HG02588 (cell line): ENCODE measurements around the gene SLC25A6.
A peak's percentile ranks its signal among the peaks of the same experiment; 100 is the strongest.
"Not testable (repeated sequence)": the region's sequence is repeated elsewhere in the genome, so short reads cannot be mapped to it uniquely, and the experiment has no call there.

ENCODE experiments used
- ATAC-seq: cut with Tn5 transposase; IDR thresholded peaks from one replicate; pipeline ENCODE4 v1.9.1; 2021; ENCODE audit warnings: mild to moderate bottlenecking, moderate library complexity; ENCODE audit not compliant: unreplicated experiment

The SLC25A6 gene

GRCh38 chrX:1416327-1416784, 24.4 kb upstream of the SLC25A6 start:
- ATAC-seq: no peak

GRCh38 chrX:1412551-1413161, 20.7 kb upstream of the SLC25A6 start:
- ATAC-seq: no peak

- ATAC-seq: no peak
Observed at GRCh38 chrX:1411326-1411725, 19.4 kb upstream of the SLC25A6 start.

GRCh38 chrX:1407035-1407434, 15.1 kb upstream of the SLC25A6 start:
- ATAC-seq: no peak

- not testable (repeated sequence) for ATAC-seq
Observed at GRCh38 chrX:1405769-1406168, 13.9 kb upstream of the SLC25A6 start.

- not testable (repeated sequence) for ATAC-seq
Observed at GRCh38 chrX:1403867-1404266, 12.0 kb upstream of the SLC25A6 start.

- ATAC-seq: no peak
Observed at GRCh38 chrX:1403228-1403627, 11.3 kb upstream of the SLC25A6 start.

GRCh38 chrX:1401611-1402430, 9.9 kb upstream of the SLC25A6 start:
- ATAC-seq: no peak

- ATAC-seq: no peak
Observed at GRCh38 chrX:1400742-1401471, 9.0 kb upstream of the SLC25A6 start.

- no peak for ATAC-seq
Observed at GRCh38 chrX:1400049-1400448, 8.1 kb upstream of the SLC25A6 start.

- no peak for ATAC-seq
Observed at GRCh38 chrX:1398431-1399340, 6.8 kb upstream of the SLC25A6 start.

- ATAC-seq: no peak
Observed at GRCh38 chrX:1397441-1398270, 5.7 kb upstream of the SLC25A6 start.

GRCh38 chrX:1397001-1397400, 5.1 kb upstream of the SLC25A6 start:
- ATAC-seq: no peak

GRCh38 chrX:1395646-1396216, 3.8 kb upstream of the SLC25A6 start:
- no peak for ATAC-seq

GRCh38 chrX:1394731-1395501, 3.0 kb upstream of the SLC25A6 start:
- no peak for ATAC-seq

GRCh38 chrX:1393871-1394615, 2.1 kb upstream of the SLC25A6 start:
- ATAC-seq: no peak

GRCh38 chrX:1392376-1393068, 609 bp upstream of the SLC25A6 start:
- peak; percentile 22 for ATAC-seq

- ATAC-seq: peak; percentile 40
Observed at GRCh38 chrX:1391370-1391706, 575 bp downstream of the SLC25A6 start.
